Measurements from ENCODE around the gene RUNX1.

RUNX1 gene

GRCh38 chr21:34939673-34940331 is 109.3 kb downstream of the RUNX1 start:
- DNase-seq, result peak; percentile 64

GRCh38 chr21:34938089-34938764 is 110.9 kb downstream of the RUNX1 start:
- peak; percentile 80 for DNase-seq

DNA sequence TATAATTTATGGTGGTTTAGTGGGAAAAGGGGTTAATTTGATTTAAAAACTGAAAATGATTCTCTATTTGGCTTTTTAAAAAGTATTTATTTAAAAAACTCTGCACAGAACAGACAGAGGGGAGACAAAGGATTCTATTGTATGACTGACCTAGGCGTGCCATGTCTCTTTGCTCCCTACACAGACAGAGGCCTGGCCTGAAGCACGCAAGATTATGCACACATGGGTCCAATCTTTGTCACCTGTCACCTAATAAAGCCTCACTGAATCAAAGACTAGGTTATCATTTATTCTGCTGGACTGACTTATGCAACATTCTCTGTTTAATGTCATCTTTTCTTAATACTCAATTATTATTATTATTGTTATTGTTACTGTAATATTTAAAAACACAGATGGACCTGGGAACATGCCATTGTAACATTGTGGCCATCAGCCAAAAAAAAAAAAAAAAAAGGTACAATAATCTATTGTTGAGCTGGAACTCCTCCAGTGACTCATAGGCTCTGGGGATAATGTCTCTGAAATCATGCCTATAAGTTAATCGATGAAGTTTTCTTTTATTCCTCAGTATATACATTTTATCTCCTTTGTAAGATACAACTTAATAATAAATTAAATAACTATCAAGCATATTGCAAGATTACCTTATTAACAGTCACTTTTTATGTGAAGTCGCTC is 112.1 kb downstream of the RUNX1 start:
- DNase-seq, result no peak

- DNase-seq, result peak; percentile 40
These were observed 112.7 kb downstream of the RUNX1 start for GRCh38 chr21:34936371-34936789.

DNA sequence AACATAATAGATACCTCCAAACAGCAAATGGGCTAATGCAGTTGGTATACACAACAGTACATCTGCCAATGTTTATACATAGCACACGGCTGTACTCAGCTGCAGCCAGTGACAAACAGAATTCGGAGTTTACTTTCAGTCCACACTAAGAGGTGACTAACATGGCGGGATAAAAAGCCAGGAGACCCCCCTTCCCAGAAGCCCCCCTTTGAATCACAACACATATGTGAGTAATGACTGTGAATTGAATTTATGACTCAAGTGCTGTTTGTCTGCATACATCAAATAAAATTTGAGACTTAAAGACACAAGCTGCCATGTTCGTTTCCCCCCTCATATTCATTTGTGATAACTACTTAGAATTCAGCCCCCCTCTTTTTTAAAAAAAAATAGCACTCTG is 113.2 kb downstream of the RUNX1 start:
- DNase-seq, result peak; percentile 77

DNA sequence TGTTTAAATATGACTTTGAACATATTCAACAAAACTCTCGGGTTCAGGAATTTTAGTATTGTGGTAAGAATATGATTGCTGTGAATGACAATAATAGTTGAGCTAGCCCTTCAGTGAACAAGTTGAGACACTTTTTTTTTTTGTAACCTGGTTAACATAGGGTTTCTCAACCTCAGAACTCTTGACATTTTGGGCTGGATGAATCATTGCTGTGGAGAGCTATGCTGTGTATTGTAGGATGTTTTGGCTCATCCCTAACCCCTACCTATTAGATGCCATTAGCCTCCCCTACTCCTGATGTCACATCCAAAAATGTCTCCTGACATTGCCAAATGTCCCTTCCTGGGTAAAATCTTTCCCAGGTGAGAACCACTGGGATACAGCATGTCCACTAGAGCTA is 113.7 kb downstream of the RUNX1 start:
- peak; percentile 49 for DNase-seq

- no peak for DNase-seq
These were observed 114.8 kb downstream of the RUNX1 start for GRCh38 chr21:34934350-34934749.

DNA sequence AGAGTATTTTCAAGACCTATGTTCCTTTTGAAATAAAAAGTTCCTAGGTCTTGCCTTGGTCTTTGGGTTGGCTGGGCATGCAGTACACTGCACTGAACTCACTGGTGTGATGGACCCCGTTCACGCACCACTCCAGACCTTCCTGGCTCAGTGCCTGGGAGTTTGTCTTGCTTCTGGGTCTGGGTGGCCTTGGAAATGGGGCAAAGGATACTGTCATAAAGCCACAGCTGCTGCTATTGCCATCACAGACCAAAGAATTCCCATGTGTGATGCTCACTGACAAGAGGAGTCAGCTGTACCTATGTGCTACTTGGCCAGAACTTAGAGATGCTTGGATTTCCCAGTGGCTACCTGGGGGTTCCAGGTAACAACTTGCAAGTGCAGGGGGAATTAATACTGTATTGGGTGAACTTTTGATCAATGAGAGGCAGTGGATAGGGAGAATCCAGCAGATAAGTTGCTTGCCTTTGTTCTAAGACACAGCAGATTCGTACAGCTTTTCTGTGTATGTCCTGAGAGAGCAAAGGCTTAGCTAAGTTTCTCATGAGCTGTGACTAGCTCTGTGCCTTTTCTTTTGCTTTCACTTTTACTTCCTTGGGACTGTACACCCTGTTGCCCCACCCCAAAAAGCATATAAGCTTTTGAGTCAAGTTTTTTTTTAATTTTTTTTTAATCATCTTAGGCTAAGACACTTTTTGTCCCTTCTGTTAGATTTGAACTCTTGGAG is 115.3 kb downstream of the RUNX1 start:
- no peak for DNase-seq

- no peak for DNase-seq
These were observed 116.9 kb downstream of the RUNX1 start for GRCh38 chr21:34932233-34932632.

DNA sequence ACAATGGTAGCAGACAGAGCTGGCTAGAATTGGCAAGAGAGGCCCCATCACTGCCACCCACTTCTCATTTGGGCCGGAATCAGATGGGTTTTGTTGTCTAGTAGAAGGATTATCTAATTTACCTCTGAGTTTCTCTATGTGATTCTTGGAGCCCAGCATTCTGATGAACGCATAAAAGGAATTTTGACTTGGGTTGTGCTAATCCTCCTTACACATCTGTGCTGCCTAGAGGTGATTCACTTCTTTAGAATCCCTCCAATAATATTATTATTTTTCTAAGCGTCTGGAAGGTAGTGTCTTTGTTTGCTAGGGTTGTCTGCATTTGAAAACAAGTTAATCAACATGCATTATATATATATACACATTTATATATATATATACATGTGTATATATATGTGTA is 118.1 kb downstream of the RUNX1 start:
- peak; percentile 65 for DNase-seq

DNA sequence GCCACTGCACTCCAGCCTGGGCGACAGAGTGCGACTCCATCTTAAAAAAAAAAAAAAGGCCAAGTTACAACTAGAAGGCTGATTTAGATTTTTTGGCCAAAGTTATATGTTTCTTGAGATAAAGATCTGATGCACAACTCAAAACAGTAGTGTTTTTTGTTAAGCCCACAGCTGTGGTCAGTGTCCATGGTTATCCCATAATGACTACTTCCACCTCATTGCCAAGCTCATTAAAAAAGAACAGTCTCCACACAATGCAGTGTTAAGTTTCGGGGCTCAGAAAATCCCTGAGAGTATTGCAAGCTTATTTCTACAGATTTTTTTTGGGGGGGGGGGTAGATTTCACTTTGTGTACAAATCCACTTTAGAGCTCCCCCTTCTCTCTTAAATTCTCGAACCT is 120.5 kb downstream of the RUNX1 start:
- no peak for DNase-seq

GRCh38 chr21:34927992-34928391 is 121.1 kb downstream of the RUNX1 start:
- DNase-seq, result no peak

GRCh38 chr21:34926803-34927467 is 122.2 kb downstream of the RUNX1 start:
- no peak for DNase-seq

- DNase-seq, result no peak
These were observed 123.5 kb downstream of the RUNX1 start for GRCh38 chr21:34925597-34925996.

DNA sequence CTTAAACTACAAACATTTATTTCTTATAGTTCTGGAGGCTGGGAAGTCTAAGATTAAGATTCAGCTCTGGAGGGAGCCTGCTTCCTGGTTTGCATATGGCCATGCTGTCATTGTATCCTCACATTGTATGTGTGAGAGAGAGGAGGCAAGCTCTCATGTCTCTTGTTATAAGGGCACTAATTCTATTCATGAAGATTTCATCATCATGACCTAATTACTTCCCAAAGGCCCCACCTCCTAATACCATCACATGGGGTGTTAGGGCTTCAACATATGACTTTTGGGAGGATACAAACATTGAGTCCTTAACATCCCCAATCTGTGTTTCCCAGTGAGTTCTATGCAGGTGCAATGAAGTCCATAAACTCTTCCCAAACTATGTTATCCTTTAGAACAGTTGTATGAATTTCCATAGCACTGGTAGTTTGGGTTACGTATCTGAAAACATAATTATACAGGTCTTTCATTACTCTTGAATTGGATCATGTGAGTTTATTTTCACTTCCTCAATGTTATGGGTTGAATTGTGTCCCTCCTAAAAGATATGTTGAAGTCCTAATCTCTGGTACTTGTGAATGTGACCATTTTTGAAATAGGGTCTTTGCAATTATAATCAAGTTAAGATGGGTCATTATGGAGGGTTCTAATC is 124.2 kb downstream of the RUNX1 start:
- no peak for DNase-seq

GRCh38 chr21:34924194-34924593 is 124.9 kb downstream of the RUNX1 start:
- no peak for DNase-seq

DNA sequence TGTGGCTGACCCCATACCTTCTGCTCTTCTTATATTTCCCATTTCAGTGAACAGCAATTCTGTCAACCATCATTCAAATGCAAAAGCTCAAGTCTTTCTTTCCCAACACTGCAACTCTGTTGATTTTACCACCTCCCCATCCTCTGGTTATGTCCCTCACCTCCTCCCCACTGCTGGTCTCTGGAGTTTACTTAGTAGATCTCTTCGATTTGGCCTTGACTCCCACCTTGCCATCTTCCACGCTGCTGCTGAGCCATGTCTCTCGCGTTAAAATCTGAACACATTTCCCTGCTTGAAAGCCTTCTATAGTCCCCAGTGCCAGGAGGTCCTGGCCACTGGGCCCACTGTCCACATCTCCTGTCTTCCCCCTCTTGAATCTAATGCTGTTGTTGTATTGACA is 125.5 kb downstream of the RUNX1 start:
- no peak for DNase-seq

GRCh38 chr21:34923202-34923601 is 125.9 kb downstream of the RUNX1 start:
- DNase-seq, result no peak

DNA sequence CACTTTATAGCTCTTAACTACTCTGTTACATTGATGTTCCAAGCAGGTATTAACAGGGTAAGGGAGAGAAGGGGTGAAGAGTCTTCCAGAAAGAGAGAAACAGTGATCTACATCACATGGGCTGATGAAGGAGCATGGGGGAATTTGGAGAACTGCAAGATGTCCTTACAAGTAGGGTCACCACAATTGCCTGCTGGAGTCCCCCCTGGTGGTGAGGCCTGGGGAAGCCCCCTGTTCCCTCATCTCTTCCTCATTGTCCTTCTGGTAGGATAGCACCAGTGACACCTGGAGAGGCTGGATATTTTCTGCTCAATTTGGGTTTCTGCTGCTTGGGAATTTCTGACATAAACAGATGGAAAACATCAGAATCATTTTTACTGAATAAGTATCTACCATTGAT is 126.6 kb downstream of the RUNX1 start:
- DNase-seq, result no peak

GRCh38 chr21:34921151-34921550 is 128.0 kb downstream of the RUNX1 start:
- no peak for DNase-seq

DNA sequence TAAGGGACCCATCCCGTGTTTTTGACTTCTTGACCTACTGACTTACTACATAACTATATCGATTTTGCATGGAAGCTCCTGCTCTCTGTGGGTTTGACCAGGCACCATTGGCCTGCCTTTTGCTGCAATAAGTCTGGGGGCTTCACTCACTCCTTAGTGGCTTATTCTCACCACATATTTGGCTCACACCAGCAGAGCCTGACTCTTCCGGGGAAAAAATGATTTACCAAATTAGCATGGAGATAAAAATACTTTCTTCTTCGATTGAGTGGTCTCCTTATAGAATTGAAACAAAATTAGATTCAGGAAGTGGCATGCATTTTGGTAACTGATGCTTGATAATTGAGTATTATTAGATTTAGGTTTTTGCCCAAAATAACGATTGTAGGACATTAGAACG is 129.7 kb downstream of the RUNX1 start:
- no peak for DNase-seq

DNA sequence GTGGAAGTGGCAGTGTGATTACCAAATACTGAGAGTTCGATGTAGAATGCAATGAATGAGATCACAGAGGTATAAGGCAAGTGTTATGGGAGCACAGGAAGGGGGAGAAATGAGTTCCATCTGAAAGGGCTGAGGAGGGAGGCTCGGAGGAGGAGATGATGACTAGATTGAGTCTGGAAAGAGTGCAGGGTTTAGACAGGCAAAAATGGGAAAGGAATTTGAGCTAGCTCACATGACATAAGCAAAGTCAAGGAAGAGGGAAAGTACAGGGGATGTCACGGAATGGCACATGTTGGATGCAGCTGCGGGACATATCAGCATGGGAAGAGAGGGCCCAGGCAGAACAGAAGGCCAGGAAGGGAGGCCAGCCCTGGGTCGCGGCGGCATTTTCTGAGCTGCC is 132.7 kb downstream of the RUNX1 start:
- peak; percentile 97 for DNase-seq
